Measurements from ENCODE around the gene KCNK2. TPM values are rescaled to one million over a fixed set of nuclear protein-coding genes. Genes with fewer than 3 reads are reported as not detected.

KCNK2 gene
- total and polyA plus RNA-seq, 10 of the 15 experiments (the other 5 are each of a cell fraction or from before 2014, with no cell fraction given), result 0.04 to 0.13 (median 0.08) TPM; not detected in 4

DNA sequence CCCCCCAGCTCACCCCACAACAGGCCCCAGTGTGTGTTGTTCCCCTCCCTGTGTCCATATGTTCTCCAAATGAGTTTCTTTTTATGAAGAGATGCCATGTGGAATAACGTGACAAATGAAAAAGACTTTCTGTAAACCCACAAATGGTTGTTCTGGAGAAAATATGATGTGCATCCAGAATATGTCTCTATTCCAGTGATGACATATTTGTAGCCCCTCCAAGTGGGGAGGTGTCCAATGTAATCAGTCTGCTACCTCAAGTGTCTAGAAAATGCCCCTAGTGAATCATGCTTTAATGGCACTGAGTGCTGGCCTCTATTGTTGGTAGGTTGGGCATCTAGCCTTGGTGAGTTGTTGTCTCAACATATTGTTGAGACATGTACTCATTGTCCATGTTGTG is 179.6 kb downstream of the KCNK2 start:
- 0% methylated on average over 1 of the region's 1 CpG for WGBS (ENCODE audit: insufficient coverage, insufficient replicate concordance, low lambda C conversion rate, missing lambda C conversion rate)
- ChIA-PET SMC1A (ENCODE audit: uncharacterized antibody, unreplicated experiment) (no interaction called here), RAD21 (ENCODE audit: unreplicated experiment) (no interaction called here), CTCF (no interaction called here), POLR2A (no interaction called here)
- Histone ChIP-seq H3K27ac (ENCODE audit: control insufficient read depth, insufficient read depth) (no peak overlapping the region), H3K4me3 (no peak overlapping the region), H3K27me3 (replicated peaks in 1 of 2; ENCODE audit: control insufficient read depth in 2 of 2, insufficient read depth in 2 of 2, low read length in 1 of 2) (no peaks in the 10 kb centered on the region), H3K9me3 (replicated peaks; ENCODE audit: control insufficient read depth, insufficient read depth, low read length) (no peaks in the 10 kb centered on the region), H4K20me1 (ENCODE audit: control insufficient read depth, insufficient read depth) (no peaks in the 10 kb centered on the region), H3K79me2 (ENCODE audit: control insufficient read depth, insufficient read depth, low read length) (no peaks in the 10 kb centered on the region), H3K4me2 (ENCODE audit: control insufficient read depth, insufficient read depth) (no peak overlapping the region), H3K36me3 (ENCODE audit: control insufficient read depth in 2 of 2, insufficient read depth in 2 of 2, low read length in 1 of 2) (no peaks in the 10 kb centered on the region), H3K4me1 (ENCODE audit: control insufficient read depth, insufficient read depth, low read length) (no peaks in the 10 kb centered on the region), H2AFZ (ENCODE audit: control insufficient read depth, low read depth, low read length) (no peak overlapping the region), H3K9ac (ENCODE audit: control insufficient read depth, insufficient read depth, low read length) (no peak overlapping the region)
- in situ Hi-C loops (cut with MboI) (no loop called here), intact Hi-C loops (cut with micrococcal nuclease; ENCODE audit: unreplicated experiment) (no loop called here)
- no peak for FAIRE-seq
- no peak for TF ChIP-seq CBFB (IDR thresholded peaks at IDR 0.05; ENCODE audit: low read depth)
- no peak for TF ChIP-seq ZZZ3 (IDR thresholded peaks at IDR 0.05; ENCODE audit: control insufficient read depth, insufficient read length, low read depth)
- TF ChIP-seq GATAD2B (conservative IDR thresholded peaks at IDR 0.05; ENCODE audit: low read depth), result no peak
- TF ChIP-seq, protein P1, sequence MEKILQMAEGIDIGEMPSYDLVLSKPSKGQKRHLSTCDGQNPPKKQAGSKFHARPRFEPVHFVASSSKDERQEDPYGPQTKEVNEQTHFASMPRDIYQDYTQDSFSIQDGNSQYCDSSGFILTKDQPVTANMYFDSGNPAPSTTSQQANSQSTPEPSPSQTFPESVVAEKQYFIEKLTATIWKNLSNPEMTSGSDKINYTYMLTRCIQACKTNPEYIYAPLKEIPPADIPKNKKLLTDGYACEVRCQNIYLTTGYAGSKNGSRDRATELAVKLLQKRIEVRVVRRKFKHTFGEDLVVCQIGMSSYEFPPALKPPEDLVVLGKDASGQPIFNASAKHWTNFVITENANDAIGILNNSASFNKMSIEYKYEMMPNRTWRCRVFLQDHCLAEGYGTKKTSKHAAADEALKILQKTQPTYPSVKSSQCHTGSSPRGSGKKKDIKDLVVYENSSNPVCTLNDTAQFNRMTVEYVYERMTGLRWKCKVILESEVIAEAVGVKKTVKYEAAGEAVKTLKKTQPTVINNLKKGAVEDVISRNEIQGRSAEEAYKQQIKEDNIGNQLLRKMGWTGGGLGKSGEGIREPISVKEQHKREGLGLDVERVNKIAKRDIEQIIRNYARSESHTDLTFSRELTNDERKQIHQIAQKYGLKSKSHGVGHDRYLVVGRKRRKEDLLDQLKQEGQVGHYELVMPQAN (conservative IDR thresholded peaks at IDR 0.05), result no peak
- TF ChIP-seq POLR2A (IDR thresholded peaks at IDR 0.05; ENCODE audit: low read depth, low read length), result no peak
- TF ChIP-seq ZNF384 (IDR thresholded peaks at IDR 0.05; ENCODE audit: borderline replicate concordance, low read depth, low read length), result no peak
- TF ChIP-seq MEF2B (IDR thresholded peaks at IDR 0.05; ENCODE audit: partially characterized antibody, poor library complexity, severe bottlenecking), result no peak
- no peak for TF ChIP-seq WRNIP1 (IDR thresholded peaks at IDR 0.05; ENCODE audit: borderline replicate concordance, low read depth, low read length)
- no peak for TF ChIP-seq POLR2AphosphoS2 (IDR thresholded peaks at IDR 0.05; ENCODE audit: low read depth, low read length)
- no peak for TF ChIP-seq EGR1 (IDR thresholded peaks at IDR 0.05; ENCODE audit: borderline replicate concordance in 1 of 2, low read depth in 2 of 2, low read length in 2 of 2)
- TF ChIP-seq HDAC6 (IDR thresholded peaks at IDR 0.05; ENCODE audit: unreplicated experiment), result no peak
- no peak for TF ChIP-seq ZBED1 (IDR thresholded peaks at IDR 0.05; ENCODE audit: borderline replicate concordance)
- no peak for TF ChIP-seq YY1 (IDR thresholded peaks at IDR 0.05; ENCODE audit: low read depth, low read length)
- TF ChIP-seq RBBP5 (conservative IDR thresholded peaks at IDR 0.05), result no peak
- TF ChIP-seq TCF7 (IDR thresholded peaks at IDR 0.05; ENCODE audit: borderline replicate concordance), result no peak
- no peak for TF ChIP-seq ETV6 (conservative IDR thresholded peaks at IDR 0.05 in 1 of 2, IDR thresholded peaks at IDR 0.05 in 1 of 2; ENCODE audit: borderline replicate concordance in 1 of 2, low read depth in 1 of 2)
- TF ChIP-seq SUPT20H (IDR thresholded peaks at IDR 0.05; ENCODE audit: borderline replicate concordance, control insufficient read depth, low read depth, low read length), result no peak
- no peak for TF ChIP-seq LARP7 (IDR thresholded peaks at IDR 0.05)
- no peak for TF ChIP-seq TCF3 (IDR thresholded peaks at IDR 0.05; ENCODE audit: borderline replicate concordance, insufficient read depth, low read depth, low read length)
- no peak for DNase-seq (ENCODE audit: low read depth, low spot score)
- no peak for ATAC-seq
- no TSS peak for BruUV-seq (replicated peaks)

Measured in GM12878 (cell line).